Spleen (tissue), 11 donors: ENCODE data around the gene FBXO34. TPM values are rescaled to one million over a fixed set of nuclear protein-coding genes. Genes with fewer than 3 reads are reported as not detected.

ENCODE experiments used
- DNase-seq: peaks from one replicate; pipeline ENCODE4 v3.0.0-alpha.2; 2020
- H3K27ac ChIP-seq, 8 donors: fragments of 200-600 bp; sonication (generic) in 7 of 8; 1 replicate in 4 of 8; 2 replicates in 4 of 8; pipeline versions ENCODE4 v1.5.0 to v1.8.0; 2016 to 2021; ENCODE audit warnings: inconsistent platforms in 4 of 8, mild to moderate bottlenecking in 4 of 8, moderate library complexity in 1 of 8
- H3K27me3 ChIP-seq, 7 donors: fragments of 200-600 bp; sonication (generic) in 6 of 7; replicated peaks in 1 of 7; 1 replicate in 4 of 7; 2 replicates in 3 of 7; pipeline versions ENCODE4 v1.5.0 to v1.8.0; 2016 to 2021; ENCODE audit warnings: inconsistent platforms in 3 of 7, mild to moderate bottlenecking in 1 of 7
- H3K36me3 ChIP-seq, 6 donors: fragments of 200-600 bp; sonication (generic) in 5 of 6; 1 replicate in 4 of 6; 2 replicates in 2 of 6; pipeline versions ENCODE4 v1.5.0 to v1.8.0; 2016 to 2021; ENCODE audit warnings: inconsistent platforms in 2 of 6
- H3K4me1 ChIP-seq, 6 donors: fragments of 200-600 bp; sonication (generic) in 5 of 6; 1 replicate in 3 of 6; 2 replicates in 3 of 6; pipeline versions ENCODE4 v1.5.0 to v1.8.0; 2016 to 2021; ENCODE audit warnings: inconsistent platforms in 3 of 6
- H3K4me3 ChIP-seq, 8 donors: fragments of 200-600 bp; sonication (generic) in 7 of 8; 1 replicate in 4 of 8; 2 replicates in 4 of 8; pipeline versions ENCODE4 v1.5.0 to v1.8.0; 2016 to 2021; ENCODE audit warnings: inconsistent platforms in 4 of 8, mild to moderate bottlenecking in 4 of 8, moderate library complexity in 2 of 8
- H3K9me3 ChIP-seq, 8 donors: fragments of 200-600 bp; sonication (generic) in 7 of 8; 1 replicate in 4 of 8; 2 replicates in 4 of 8; pipeline versions ENCODE4 v1.5.0 to v1.8.0; 2016 to 2021; ENCODE audit warnings: inconsistent platforms in 4 of 8
- CTCF ChIP-seq, 11 experiments: fragments of 200-600 bp in 7 of 11; fragments of 450-650 bp in 4 of 11; sonication (generic) in 4 of 11; IDR thresholded peaks in 8 of 11; conservative IDR thresholded peaks in 3 of 11; 1 replicate in 7 of 11; 2 replicates in 4 of 11; pipeline versions ENCODE4 v1.4.0 to v1.8.0; 2016 to 2021; ENCODE audit warnings: antibody characterized with exemption in 11 of 11, inconsistent platforms in 4 of 11, mild to moderate bottlenecking in 1 of 11
- POLR2A ChIP-seq, 3 donors: fragments of 450-650 bp; IDR thresholded peaks; one replicate each; pipeline ENCODE4 v1.5.1; 2017; ENCODE audit warnings: antibody characterized with exemption in 3 of 3, mild to moderate bottlenecking in 1 of 3
- POLR2AphosphoS5 ChIP-seq, 3 donors: sonication (generic); formaldehyde crosslinking; IDR thresholded peaks; one replicate each; pipeline ENCODE4 v1.5.1; 2017; ENCODE audit warnings: antibody characterized with exemption in 3 of 3
- WGBS, 5 donors: extraction: QIAGEN DNeasy Blood & Tissue Kit in 3 of 5; methylation state at CpG; one replicate each; pipeline versions ENCODE4 v1.1.5 to v1.1.7; 2013 to 2018; 5-methylcytosine and 5-hydroxymethylcytosine counted together
- intact Hi-C: fragments of 100-400 bp; cut with DNase I; formaldehyde crosslinking; loops from one replicate; pipeline ENCODE4 v1.15.0; 2023; ENCODE audit warnings: low total_unique reads
- polyA plus RNA-seq, 3 donors: library from polyadenylated mRNA; stranded (reverse); fragments of 200-250 nt; gene quantifications; one replicate each; pipeline ENCODE4 v1.2.1, GENCODE V29; 2013
- total RNA-seq, 7 donors: library from RNA; depleted of rRNA in 3 of 7; stranded (reverse); fragments of >200 nt in 3 of 7; fragmentation: NEBNext Ultra II Directional in 4 of 7; extraction: Animal tissue kit (Norgen Biotek cat#: 25700) in 4 of 7; gene quantifications; one replicate each; pipeline versions ENCODE4 v1.1.0 to v1.2.1, GENCODE V29; 2016 to 2021
- donor health status: healthy with polysubstance abuse.
- donor health status: DM: no; HTN: no; CAD: no; lungs with moderate emphysema.
- donor health status: DM: no; HTN: no; CAD: no.
- donor health status: Bipolar disorder and iron deficiency.
- donor health status: healthy.
- donor health status: DM: no; HTN: no; CAD: no.
- donor health status: DM: yes; HTN: yes; CAD: no.

Gene FBXO34
- total and polyA plus RNA-seq, 10 donors = 5.8 to 46.0 (median 26.7) TPM

DNA sequence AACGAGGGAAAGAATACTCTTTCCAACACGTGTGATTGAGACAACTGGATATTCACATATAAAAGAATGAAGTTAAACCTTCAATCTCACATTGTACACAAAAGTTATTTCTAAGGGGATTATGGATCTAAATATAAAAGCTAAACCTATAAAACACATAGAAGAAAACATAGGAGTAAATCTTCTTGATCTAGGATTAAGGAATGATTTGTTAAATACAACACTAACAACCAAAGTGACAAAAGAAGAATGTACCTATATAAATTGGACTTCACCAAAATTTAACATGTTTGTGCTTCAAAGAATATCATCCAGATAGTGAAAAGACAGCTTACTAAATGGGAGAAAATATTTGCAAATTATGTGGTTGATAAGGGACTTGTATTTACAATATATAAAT, 43.0 kb upstream of the FBXO34 start:
- Histone ChIP-seq H3K9me3 (peaks cover 0 to 28% (median 22%) of the 10 kb centered on the region in 8 donors), H3K4me1 (no peaks in the 10 kb centered on the region), H3K27ac (no peak overlapping the region), H3K4me3 (no peak overlapping the region), H3K27me3 (peaks cover 0 to 4% (median 0%) of the 10 kb centered on the region in 7 donors), H3K36me3 (no peaks in the 10 kb centered on the region)
- no peak for DNase-seq
- TF ChIP-seq POLR2A (IDR thresholded peaks at IDR 0.05) (no peak), POLR2AphosphoS5 (IDR thresholded peaks at IDR 0.05) (no peak), CTCF (IDR thresholded peaks at IDR 0.05 in 8 of 11, conservative IDR thresholded peaks at IDR 0.05 in 3 of 11) (no peak)
- whole genome bisulfite sequencing, 5 donors = 77 to 86% (median 79%) methylated on average over 2 of the region's 2 CpGs
- intact Hi-C loops = no loop called here

- intact Hi-C loops = no loop called here
Observed at GRCh38 chr14:55233591-55233990, 37.6 kb upstream of the FBXO34 start.

DNA sequence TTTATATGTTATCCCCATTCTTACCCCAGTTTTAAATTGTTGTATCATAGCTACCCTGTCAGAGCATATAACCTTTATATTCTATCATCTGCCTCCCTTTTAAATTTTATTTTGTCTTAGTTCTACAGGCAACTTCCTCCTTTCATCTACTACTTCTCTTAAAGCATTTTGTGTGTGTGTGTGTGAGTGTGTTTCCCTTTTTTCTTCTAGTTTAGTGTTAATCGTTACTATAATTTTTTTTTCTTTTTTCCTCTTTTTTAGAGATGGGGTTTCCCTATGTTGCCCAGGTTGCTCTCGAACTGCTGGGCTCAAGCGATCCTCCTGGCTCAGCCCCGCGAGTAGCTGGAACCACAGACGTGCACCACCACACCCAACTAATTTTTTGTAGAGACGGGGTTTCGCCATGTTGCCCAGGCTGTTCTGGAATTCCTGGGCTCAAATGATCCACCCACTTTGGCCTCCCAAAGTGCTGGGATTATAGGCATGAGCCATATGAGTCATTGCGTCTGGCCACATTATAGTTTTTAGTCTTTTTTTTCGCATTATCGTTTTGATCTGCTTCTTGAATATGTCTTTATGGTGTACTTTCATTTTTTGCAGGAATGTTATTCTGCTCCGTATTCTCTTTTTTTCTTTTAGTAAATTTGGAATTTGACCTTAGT, 33.1 kb upstream of the FBXO34 start:
- no peak for TF ChIP-seq POLR2A (IDR thresholded peaks at IDR 0.05)
- no peak for TF ChIP-seq POLR2AphosphoS5 (IDR thresholded peaks at IDR 0.05)
- no peak for TF ChIP-seq CTCF (IDR thresholded peaks at IDR 0.05 in 8 of 11, conservative IDR thresholded peaks at IDR 0.05 in 3 of 11)
- no peak overlapping the region for H3K4me3 ChIP-seq
- no peaks in the 10 kb centered on the region for H3K9me3 ChIP-seq
- no peak for DNase-seq
- no peaks in the 10 kb centered on the region for H3K4me1 ChIP-seq
- H3K27ac ChIP-seq = no peak overlapping the region
- peaks cover 0 to 13% (median 8%) of the 10 kb centered on the region in 7 donors for H3K27me3 ChIP-seq
- H3K36me3 ChIP-seq = no peaks in the 10 kb centered on the region
- intact Hi-C loops = no loop called here
- 51 to 68% (median 60%) methylated on average over 12 of the region's 12 CpGs for WGBS, 5 donors

More at GRCh38 chr14:55233591-55233990, 37.6 kb upstream of the FBXO34 start:
- peaks cover 0 to 4% (median 0%) of the 10 kb centered on the region in 7 donors for H3K27me3 ChIP-seq
- WGBS, 5 donors = 33 to 42% (median 38%) methylated on average over 3 of the region's 3 CpGs
- no peaks in the 10 kb centered on the region for H3K4me1 ChIP-seq
- H3K9me3 ChIP-seq = no peaks in the 10 kb centered on the region
- no peak for DNase-seq
- no peak overlapping the region for H3K4me3 ChIP-seq
- no peak overlapping the region for H3K27ac ChIP-seq
- H3K36me3 ChIP-seq = no peaks in the 10 kb centered on the region
- TF ChIP-seq CTCF (IDR thresholded peaks at IDR 0.05 in 8 of 11, conservative IDR thresholded peaks at IDR 0.05 in 3 of 11) (no peak), POLR2A (IDR thresholded peaks at IDR 0.05) (no peak), POLR2AphosphoS5 (IDR thresholded peaks at IDR 0.05) (no peak)

- WGBS, 5 donors = 21 to 45% (median 31%) methylated on average over 1 of the region's 1 CpG
Observed at GRCh38 chr14:55239320-55239719, 31.9 kb upstream of the FBXO34 start.

More at GRCh38 chr14:55239320-55239719, 31.9 kb upstream of the FBXO34 start:
- no peaks in the 10 kb centered on the region for H3K4me1 ChIP-seq
- no peak overlapping the region for H3K27ac ChIP-seq
- no peak for DNase-seq
- peaks cover 0 to 13% (median 8%) of the 10 kb centered on the region in 7 donors for H3K27me3 ChIP-seq
- intact Hi-C loops = no loop called here
- TF ChIP-seq POLR2AphosphoS5 (IDR thresholded peaks at IDR 0.05) (no peak), CTCF (IDR thresholded peaks at IDR 0.05 in 8 of 11, conservative IDR thresholded peaks at IDR 0.05 in 3 of 11) (no peak), POLR2A (IDR thresholded peaks at IDR 0.05) (no peak)
- no peaks in the 10 kb centered on the region for H3K9me3 ChIP-seq
- no peak overlapping the region for H3K4me3 ChIP-seq
- no peaks in the 10 kb centered on the region for H3K36me3 ChIP-seq
